NCI-H1417 treated with DMSO at 0.1 percent for 48 hours (cell line): ENCODE data around the gene HTR7.
"Not testable (repeated sequence)": the region's sequence is repeated elsewhere in the genome, so short reads cannot be mapped to it uniquely, and the experiment has no call there.

Source experiments
- DNase-seq: peaks from one replicate; lab custom pipeline; 2025; lab: John Stamatoyannopoulos, UW

HTR7 gene

GRCh38 chr10:90858461-90858968 lies 676 bp upstream of the HTR7 start:
- no peak for DNase-seq

DNA sequence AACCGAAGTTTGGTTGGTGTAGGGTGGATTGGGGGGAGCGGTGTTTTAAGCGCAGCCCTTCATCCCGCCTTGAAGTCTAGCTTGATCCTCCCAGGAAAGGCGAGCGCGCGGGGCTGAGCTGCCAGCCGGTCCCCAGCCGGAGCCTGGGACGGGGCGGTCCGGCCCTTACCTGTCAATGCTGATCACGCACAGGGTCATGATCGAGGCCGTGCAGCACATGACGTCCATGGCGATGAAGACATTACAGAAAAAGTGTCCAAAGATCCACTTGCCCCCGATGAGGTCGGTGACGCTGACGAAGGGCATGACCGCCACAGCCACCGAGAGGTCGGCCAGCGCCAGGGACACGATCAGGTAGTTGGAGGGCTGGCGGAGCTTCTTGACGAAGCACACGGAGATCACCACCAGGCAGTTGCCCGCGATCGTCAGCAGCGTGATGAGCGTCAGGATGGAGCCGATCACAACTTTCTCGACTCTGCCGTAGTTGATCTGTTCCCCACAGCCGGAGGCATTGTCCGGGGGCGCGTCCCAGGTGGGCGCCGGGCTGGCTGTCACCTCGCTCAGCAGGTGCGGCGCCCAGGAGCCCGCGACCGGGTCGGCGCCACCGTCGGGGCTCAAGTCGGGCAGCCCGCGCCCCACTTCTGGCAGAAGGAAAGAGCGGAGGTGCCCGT lies 740 bp downstream of the HTR7 start:
- no peak for DNase-seq

GRCh38 chr10:90856261-90856660 lies 1.6 kb downstream of the HTR7 start:
- no peak for DNase-seq

- no peak for DNase-seq
Observed at GRCh38 chr10:90855126-90855525, 2.7 kb downstream of the HTR7 start.

GRCh38 chr10:90849956-90850749 lies 7.7 kb downstream of the HTR7 start:
- DNase-seq, result no peak

DNA sequence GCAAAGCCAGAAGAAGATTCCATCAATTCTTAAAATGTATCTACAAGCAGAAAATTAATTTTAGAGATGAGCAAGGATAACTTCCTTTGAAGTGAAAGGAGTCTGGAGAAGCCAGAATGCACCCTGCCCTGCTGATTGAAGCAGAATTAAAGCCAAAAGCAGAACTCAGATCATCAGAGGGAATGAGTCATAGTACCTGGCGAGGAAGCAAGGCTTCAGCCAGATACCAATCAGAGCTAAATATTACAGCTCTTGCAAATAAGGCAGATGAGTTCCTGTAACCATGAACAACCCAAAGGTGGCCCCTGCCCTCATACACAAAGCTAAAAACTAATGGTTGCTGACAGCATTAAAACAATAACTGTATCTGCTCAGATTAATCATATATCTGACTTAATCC lies 10.4 kb downstream of the HTR7 start:
- DNase-seq, result no peak

GRCh38 chr10:90846746-90847145 lies 11.1 kb downstream of the HTR7 start:
- DNase-seq, result no peak

GRCh38 chr10:90845726-90846125 lies 12.1 kb downstream of the HTR7 start:
- DNase-seq, result no peak

GRCh38 chr10:90842725-90843124 lies 15.1 kb downstream of the HTR7 start:
- DNase-seq, result no peak

DNA sequence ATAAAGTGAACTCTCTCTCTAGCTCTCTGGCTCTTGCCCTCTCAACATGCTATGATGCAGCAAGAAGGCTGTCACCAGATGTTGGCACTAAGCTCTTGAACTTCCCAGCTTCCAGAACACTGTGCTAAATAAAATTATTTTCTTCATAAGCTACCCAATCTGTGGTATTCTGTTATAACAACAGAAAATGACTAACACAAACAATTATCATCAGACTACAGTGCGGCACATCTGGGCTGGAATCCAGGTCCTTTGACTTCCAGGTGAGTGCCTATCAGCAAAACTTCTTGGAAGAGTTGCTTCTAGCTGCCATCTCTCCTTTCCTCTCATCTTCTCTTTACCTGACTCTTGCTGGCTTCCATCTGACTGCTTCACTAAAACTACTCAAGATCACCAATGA lies 20.4 kb downstream of the HTR7 start:
- no peak for DNase-seq

DNA sequence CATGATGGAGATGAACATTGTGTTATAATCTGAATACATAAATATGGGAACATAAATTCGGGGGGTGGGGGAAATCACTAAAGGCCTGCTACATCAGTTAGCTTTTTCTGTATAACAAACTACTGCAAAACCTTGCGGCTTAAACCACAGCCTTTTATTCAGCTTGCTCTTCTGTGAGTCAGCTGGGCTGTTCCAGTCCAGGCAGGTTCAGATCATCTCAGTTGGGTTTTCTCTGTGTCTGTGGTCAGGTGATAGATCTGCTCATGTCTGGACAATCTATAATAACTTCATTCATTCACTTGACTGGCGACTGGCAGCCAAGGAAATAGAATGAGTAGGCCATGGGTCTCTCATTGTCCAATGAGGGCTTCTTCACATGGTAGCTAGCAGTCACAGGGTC lies 23.5 kb downstream of the HTR7 start:
- no peak for DNase-seq

GRCh38 chr10:90832111-90832510 lies 25.7 kb downstream of the HTR7 start:
- no peak for DNase-seq

DNA sequence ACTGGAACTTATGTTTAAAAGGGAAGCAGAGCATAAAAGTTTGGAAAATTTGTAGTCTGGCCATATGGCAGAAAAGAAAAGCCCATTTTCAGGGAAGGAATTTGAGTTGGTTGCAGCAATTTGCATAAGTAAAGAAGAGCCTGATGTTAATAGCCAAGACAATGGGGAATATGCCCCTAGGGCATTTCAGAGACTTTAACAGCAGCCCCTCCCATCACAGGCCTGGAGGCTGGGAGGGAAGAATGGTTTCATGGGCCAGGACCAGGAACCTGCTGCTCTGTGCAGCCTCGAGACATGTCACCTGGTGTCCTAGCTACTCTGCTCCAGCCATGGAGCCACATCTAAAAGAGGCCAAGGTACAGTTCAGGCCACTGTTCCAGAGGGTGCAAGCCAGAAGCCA lies 35.3 kb downstream of the HTR7 start:
- no peak for DNase-seq

DNA sequence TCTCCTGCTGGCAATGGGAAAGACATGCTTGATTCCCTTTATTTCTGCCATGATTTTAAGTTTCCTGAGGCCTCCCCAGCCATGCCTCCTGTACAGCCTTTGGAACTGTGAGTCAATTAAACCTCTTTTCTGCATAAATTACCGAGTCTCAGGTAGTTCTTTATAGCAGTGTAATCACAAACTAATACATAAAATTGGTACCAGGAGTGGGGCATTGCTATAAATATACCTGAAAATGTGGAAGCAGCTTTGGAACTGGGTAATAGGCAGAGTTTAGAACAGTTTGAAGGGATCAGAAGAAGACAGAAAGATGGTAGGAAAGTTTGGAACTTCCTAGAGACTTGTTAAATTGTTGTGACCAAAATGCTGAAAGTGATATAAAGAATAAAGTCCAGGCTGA lies 36.0 kb downstream of the HTR7 start:
- DNase-seq, result not testable (repeated sequence)

- no peak for DNase-seq
Observed at GRCh38 chr10:90819911-90820310, 37.9 kb downstream of the HTR7 start.

DNA sequence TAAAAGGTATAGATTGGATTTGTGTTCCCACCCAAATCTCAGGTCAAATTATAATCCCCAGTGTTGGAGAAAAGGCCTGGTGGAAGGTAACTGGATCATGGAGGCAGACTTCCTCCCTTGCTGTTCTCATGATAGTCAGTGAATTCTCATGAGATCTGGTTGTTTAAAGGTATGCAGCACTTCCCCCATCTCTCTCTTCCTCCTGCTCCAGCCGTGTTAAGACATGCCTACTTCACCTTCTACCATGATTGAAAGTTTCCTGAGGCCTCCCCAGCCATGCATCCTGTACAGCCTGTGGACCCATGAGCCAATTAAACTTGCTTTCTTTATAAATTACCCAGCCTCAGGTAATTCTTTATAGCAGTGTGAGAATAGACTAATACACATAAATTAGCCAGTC lies 39.1 kb downstream of the HTR7 start:
- no peak for DNase-seq

GRCh38 chr10:90817128-90817889 lies 40.5 kb downstream of the HTR7 start:
- DNase-seq, result no peak

GRCh38 chr10:90816466-90816865 lies 41.4 kb downstream of the HTR7 start:
- no peak for DNase-seq

- DNase-seq, result no peak
Observed at GRCh38 chr10:90813594-90814365, 44.1 kb downstream of the HTR7 start.

- DNase-seq, result not testable (repeated sequence)
Observed at GRCh38 chr10:90807106-90807505, 50.7 kb downstream of the HTR7 start.

DNA sequence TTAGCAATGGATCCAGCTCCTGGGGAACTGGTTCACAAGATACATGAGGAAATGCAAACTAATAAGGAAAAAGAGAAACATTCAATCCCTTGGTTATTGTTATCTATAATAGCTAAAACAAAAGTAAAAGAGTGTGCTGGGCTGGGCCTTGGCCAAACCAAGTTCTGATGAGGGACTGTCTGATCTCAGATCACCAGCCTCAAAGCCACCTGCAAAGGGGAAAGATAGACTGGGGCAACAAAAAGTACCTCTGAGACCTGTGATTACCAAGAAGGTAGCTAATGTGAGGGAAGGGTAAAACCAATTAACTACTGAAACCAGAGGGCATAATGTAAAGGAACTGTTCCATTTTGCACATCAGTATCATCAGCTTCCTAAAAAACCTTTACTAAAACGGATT lies 51.2 kb downstream of the HTR7 start:
- DNase-seq, result no peak

GRCh38 chr10:90805206-90805605 lies 52.6 kb downstream of the HTR7 start:
- DNase-seq, result no peak
